ENCODE results near the gene HERPUD1.

- no peak for TF ChIP-seq CTCF (IDR thresholded peaks at IDR 0.05)
- TF ChIP-seq POLR2A (IDR thresholded peaks at IDR 0.05), result no peak
These were observed 561 bp upstream of the HERPUD1 start for GRCh38 chr16:56931271-56931891.

All from uterus (tissue), 2 donors.